Caco-2 (cell line): ENCODE measurements around the gene PFDN4. TPM values are rescaled to one million over a fixed set of nuclear protein-coding genes. Genes with fewer than 3 reads are reported as not detected.
A peak's percentile ranks its signal among the peaks of the same experiment; 100 is the strongest.

Source experiments
- BruUV-seq: library from RNA; stranded (reverse); fragments of 400-500 nt; replicated peaks from 2 replicates; lab custom pipeline; 2021; lab: Mats Ljungman, UMichigan
- CTCF ChIA-PET: fragments of 300-600 bp; sonication (Branson Sonifier 250); formaldehyde crosslinking; loops from one replicate; lab custom pipeline; 2022; ENCODE audit warnings: antibody characterized with exemption; lab: Charles Lee
- POLR2A ChIA-PET: fragments of 300-600 bp; sonication (Branson Sonifier 250); formaldehyde crosslinking; loops from one replicate; lab custom pipeline; 2022; ENCODE audit warnings: antibody characterized with exemption; lab: Charles Lee
- DNase-seq, 2 experiments: peaks; one replicate each; pipeline versions ENCODE4 v3.0.0 to v3.0.0-alpha.2; 2020 to 2022
- H3K27me3 ChIP-seq: replicated peaks from 2 replicates; pipeline ENCODE4 v1.6.0; 2011; ENCODE audit warnings: low read length; ENCODE audit not compliant: control insufficient read depth, insufficient read depth
- H3K36me3 ChIP-seq: 2 replicates; pipeline ENCODE4 v1.5.1; 2011; ENCODE audit warnings: low read length; ENCODE audit not compliant: control insufficient read depth, insufficient read depth
- H3K4me1 ChIP-seq: fragments of 250-450 bp; sonication (Bioruptor Pico); 2 replicates; pipeline ENCODE4 v1.5.1; 2020; ENCODE audit warnings: mild to moderate bottlenecking
- H3K4me3 ChIP-seq: 2 replicates; pipeline ENCODE4 v1.5.1; 2011; ENCODE audit warnings: low read depth, mild to moderate bottlenecking, control low read depth, low read length
- H3K9me3 ChIP-seq: fragments of 250-450 bp; sonication (Bioruptor Pico); 2 replicates; pipeline ENCODE4 v1.5.1; 2020; ENCODE audit warnings: mild to moderate bottlenecking, moderate library complexity
- H3K27ac Mint-ChIP-seq: one replicate; pipeline ENCODE4 v1.8.0; 2022; ENCODE audit warnings: mixed read lengths; ENCODE audit not compliant: unreplicated experiment
- H3K27me3 Mint-ChIP-seq: one replicate; pipeline ENCODE4 v1.8.0; 2022; ENCODE audit warnings: mixed read lengths; ENCODE audit not compliant: insufficient read depth, unreplicated experiment
- H3K36me3 Mint-ChIP-seq: one replicate; pipeline ENCODE4 v1.8.0; 2022; ENCODE audit warnings: mild to moderate bottlenecking, mixed read lengths; ENCODE audit not compliant: insufficient read depth, unreplicated experiment
- H3K4me1 Mint-ChIP-seq: one replicate; pipeline ENCODE4 v1.8.0; 2022; ENCODE audit warnings: low read depth, mixed read lengths; ENCODE audit not compliant: unreplicated experiment
- H3K4me3 Mint-ChIP-seq: one replicate; pipeline ENCODE4 v1.8.0; 2022; ENCODE audit warnings: mild to moderate bottlenecking, moderate library complexity, mixed read lengths; ENCODE audit not compliant: unreplicated experiment
- H3K9me3 Mint-ChIP-seq: one replicate; pipeline ENCODE4 v1.8.0; 2022; ENCODE audit warnings: mixed read lengths; ENCODE audit not compliant: unreplicated experiment
- intact Hi-C: fragments of 100-400 bp; cut with micrococcal nuclease; formaldehyde crosslinking; loops from one replicate; pipeline ENCODE4 v1.10.0; 2022; ENCODE audit not compliant: unreplicated experiment
- total RNA-seq: library from RNA; stranded (reverse); gene quantifications from 2 replicates; pipeline ENCODE4 v1.2.3, GENCODE V29; 2022
- TF ChIP-seq, protein P1 (sequence below), 2 experiments: fragments of 200-600 bp in 1 of 2; IDR thresholded peaks; 1 replicate in 1 of 2; 2 replicates in 1 of 2; pipeline versions ENCODE4 v1.5.1 to v1.8.0; 2011 to 2022; ENCODE audit warnings: antibody characterized with exemption in 1 of 2, control low read depth in 1 of 2, inconsistent platforms in 1 of 2, low read depth in 1 of 2, low read length in 1 of 2, mild to moderate bottlenecking in 1 of 2, moderate library complexity in 1 of 2; ENCODE audit not compliant: insufficient read depth in 1 of 2, severe bottlenecking in 1 of 2, unreplicated experiment in 1 of 2

Gene PFDN4
- total RNA-seq, 1 experiment from 2014 or later: 86.7 TPM

DNA sequence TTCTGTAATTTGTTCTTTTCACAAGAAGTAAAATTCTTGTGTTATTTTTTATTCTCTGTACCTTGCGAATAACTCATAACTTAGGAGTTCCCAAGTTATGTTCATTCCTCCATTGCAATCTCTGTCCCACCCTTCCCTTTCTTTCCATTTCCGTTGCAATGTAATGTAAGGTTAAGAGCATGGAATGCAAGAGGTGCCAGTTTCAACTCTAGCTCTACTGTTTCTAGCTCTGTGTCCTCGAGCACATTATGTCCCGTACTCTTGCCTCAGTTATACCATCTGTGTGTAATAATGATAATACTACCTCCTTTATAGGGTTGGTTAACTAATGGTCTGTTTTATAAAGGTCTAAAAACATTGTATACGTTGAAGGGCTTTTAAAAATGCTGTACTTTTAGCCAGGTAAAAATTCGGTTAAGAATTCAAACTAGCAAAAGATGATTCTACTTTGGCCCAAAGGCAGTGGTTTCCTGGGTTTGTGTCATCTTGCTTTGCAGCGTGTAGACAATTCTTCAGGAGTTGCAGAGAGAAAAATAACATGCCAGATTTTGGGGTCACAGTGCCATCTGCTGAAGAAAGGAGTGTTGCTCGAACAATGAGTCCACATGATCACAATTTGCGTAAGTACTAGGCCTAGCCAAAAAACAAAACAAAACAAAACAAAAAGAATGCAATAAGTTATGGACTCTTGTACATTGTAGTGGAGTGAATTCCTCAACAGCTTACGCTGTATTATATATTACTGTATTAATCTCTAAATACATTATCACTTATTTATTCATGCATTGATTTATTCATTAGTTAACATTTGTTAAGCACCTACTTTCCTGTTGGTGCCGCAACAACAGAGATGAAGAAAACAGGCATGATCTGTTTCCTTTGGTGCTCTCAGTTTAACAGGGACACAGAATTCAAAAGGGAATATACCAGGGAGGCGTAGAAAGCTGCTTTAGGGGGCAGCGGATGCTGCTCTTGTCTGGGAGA is 10.0 kb upstream of the PFDN4 start:
- POLR2A ChIA-PET: no interaction called here
- DNase-seq: peak in 1 of 2 experiments; percentile 59
- H3K4me1 ChIP-seq: peaks cover 6% of the 10 kb centered on the region; the same call in 1 of the 2 replicates
- no peaks in the 10 kb centered on the region for H3K36me3 ChIP-seq
- Mint-ChIP-seq H3K36me3 (no peaks in the 10 kb centered on the region), H3K9me3 (no peaks in the 10 kb centered on the region), H3K27me3 (peaks cover 15% of the 10 kb centered on the region), H3K4me3 (no peak overlapping the region), H3K27ac (no peak overlapping the region), H3K4me1 (peaks cover 11% of the 10 kb centered on the region)
- H3K9me3 ChIP-seq: no peaks in the 10 kb centered on the region
- H3K27me3 ChIP-seq: no peaks in the 10 kb centered on the region; the same call in 1 of the 2 replicates
- CTCF ChIA-PET: interaction anchor here (1.0 to 6.0 kb wide), 4 partner anchors 10 to 169 kb away, joined by 3 to 84 read pairs (median 12); partner anchors contain the start of gene PFDN4
- BruUV-seq: no TSS peak
- H3K4me3 ChIP-seq: no peak overlapping the region
- intact Hi-C loops: loop anchor here (2.0 to 5.0 kb wide), 2 partner anchors 65 to 621 kb away; no protein-coding TSS in a partner anchor
- TF ChIP-seq, protein P1, sequence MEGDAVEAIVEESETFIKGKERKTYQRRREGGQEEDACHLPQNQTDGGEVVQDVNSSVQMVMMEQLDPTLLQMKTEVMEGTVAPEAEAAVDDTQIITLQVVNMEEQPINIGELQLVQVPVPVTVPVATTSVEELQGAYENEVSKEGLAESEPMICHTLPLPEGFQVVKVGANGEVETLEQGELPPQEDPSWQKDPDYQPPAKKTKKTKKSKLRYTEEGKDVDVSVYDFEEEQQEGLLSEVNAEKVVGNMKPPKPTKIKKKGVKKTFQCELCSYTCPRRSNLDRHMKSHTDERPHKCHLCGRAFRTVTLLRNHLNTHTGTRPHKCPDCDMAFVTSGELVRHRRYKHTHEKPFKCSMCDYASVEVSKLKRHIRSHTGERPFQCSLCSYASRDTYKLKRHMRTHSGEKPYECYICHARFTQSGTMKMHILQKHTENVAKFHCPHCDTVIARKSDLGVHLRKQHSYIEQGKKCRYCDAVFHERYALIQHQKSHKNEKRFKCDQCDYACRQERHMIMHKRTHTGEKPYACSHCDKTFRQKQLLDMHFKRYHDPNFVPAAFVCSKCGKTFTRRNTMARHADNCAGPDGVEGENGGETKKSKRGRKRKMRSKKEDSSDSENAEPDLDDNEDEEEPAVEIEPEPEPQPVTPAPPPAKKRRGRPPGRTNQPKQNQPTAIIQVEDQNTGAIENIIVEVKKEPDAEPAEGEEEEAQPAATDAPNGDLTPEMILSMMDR (IDR thresholded peaks at IDR 0.05; ENCODE audit: insufficient read depth in 1 of 2, low read depth in 1 of 2, low read length in 1 of 2, severe bottlenecking in 1 of 2, unreplicated experiment in 1 of 2): peak; percentile 44 to 51

DNA sequence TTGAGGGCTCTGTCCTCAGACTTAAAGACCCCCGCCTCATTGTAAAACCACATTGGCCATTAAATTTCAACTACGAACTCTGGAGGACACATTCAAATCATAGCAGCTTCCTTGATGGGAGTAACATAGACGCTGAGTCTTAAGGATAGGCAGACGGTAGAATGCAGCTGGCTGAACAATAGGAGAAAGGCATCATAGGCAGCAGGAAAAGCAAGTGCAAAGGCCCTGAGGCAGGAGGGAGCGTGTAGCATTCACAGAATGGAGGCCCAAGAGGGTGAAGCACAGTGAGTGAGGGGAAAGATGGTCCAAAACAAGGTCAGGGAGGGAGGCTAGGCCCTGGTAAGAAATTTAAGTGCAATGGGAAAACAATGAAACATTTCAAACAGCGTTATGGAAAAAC is 8.6 kb upstream of the PFDN4 start:
- DNase-seq: no peak
- Mint-ChIP-seq H3K9me3 (no peaks in the 10 kb centered on the region), H3K4me3 (no peak overlapping the region), H3K27me3 (peaks cover 9% of the 10 kb centered on the region), H3K27ac (no peak overlapping the region), H3K4me1 (peaks cover 11% of the 10 kb centered on the region), H3K36me3 (no peaks in the 10 kb centered on the region)
- Histone ChIP-seq H3K9me3 (no peaks in the 10 kb centered on the region), H3K4me3 (no peak overlapping the region), H3K27me3 (no peaks in the 10 kb centered on the region; the same call in 1 of the 2 replicates), H3K36me3 (no peaks in the 10 kb centered on the region), H3K4me1 (peaks cover 6% of the 10 kb centered on the region; the same call in 1 of the 2 replicates)
- POLR2A ChIA-PET: interaction anchor here (0.6 kb wide), 1 partner anchor 132 kb away, joined by 5 read pairs; no protein-coding TSS in a partner anchor
- BruUV-seq: no TSS peak
- CTCF ChIA-PET: interaction anchor here (0.9 to 6.0 kb wide), 6 partner anchors 9 to 108 kb away, joined by 3 to 84 read pairs (median 7); partner anchors contain the start of gene PFDN4
- intact Hi-C loops: loop anchor here (1.0 to 5.0 kb wide), 4 partner anchors 66 to 622 kb away; no protein-coding TSS in a partner anchor
- TF ChIP-seq, protein P1 (IDR thresholded peaks at IDR 0.05; ENCODE audit: insufficient read depth in 1 of 2, low read depth in 1 of 2, low read length in 1 of 2, severe bottlenecking in 1 of 2, unreplicated experiment in 1 of 2): no peak

- no TSS peak for BruUV-seq
- H3K9me3 ChIP-seq: no peaks in the 10 kb centered on the region
- no peaks in the 10 kb centered on the region; the same call in 1 of the 2 replicates for H3K27me3 ChIP-seq
- Mint-ChIP-seq H3K36me3 (no peaks in the 10 kb centered on the region), H3K4me3 (no peak overlapping the region), H3K27me3 (peaks cover 9% of the 10 kb centered on the region), H3K27ac (no peak overlapping the region), H3K4me1 (peaks cover 11% of the 10 kb centered on the region), H3K9me3 (no peaks in the 10 kb centered on the region)
- intact Hi-C loops: loop anchor here (1.0 to 5.0 kb wide), 4 partner anchors 67 to 622 kb away; no protein-coding TSS in a partner anchor
- peak; percentile 84 to 91 for DNase-seq
- TF ChIP-seq, protein P1 (IDR thresholded peaks at IDR 0.05; ENCODE audit: insufficient read depth in 1 of 2, low read depth in 1 of 2, low read length in 1 of 2, severe bottlenecking in 1 of 2, unreplicated experiment in 1 of 2): peak; percentile 99
- H3K36me3 ChIP-seq: no peaks in the 10 kb centered on the region
- POLR2A ChIA-PET: interaction anchor here (0.6 kb wide), 1 partner anchor 132 kb away, joined by 5 read pairs; no protein-coding TSS in a partner anchor
- CTCF ChIA-PET: interaction anchor here (0.6 to 6.0 kb wide), 8 partner anchors 8 to 108 kb away, joined by 3 to 84 read pairs (median 7); partner anchors contain the start of gene PFDN4
- no peak overlapping the region for H3K4me3 ChIP-seq
- peaks cover 6% of the 10 kb centered on the region; the same call in 1 of the 2 replicates for H3K4me1 ChIP-seq
Measured at GRCh38 chr20:54199721-54200176, 8.1 kb upstream of the PFDN4 start.
